UCSD-AML1 (cell line): ENCODE data around the gene KCNC3.

Experiments used
- DNase-seq: peaks from one replicate; lab custom pipeline; 2025; ENCODE audit not compliant: unreplicated experiment; lab: John Stamatoyannopoulos, UW

Gene KCNC3

DNA sequence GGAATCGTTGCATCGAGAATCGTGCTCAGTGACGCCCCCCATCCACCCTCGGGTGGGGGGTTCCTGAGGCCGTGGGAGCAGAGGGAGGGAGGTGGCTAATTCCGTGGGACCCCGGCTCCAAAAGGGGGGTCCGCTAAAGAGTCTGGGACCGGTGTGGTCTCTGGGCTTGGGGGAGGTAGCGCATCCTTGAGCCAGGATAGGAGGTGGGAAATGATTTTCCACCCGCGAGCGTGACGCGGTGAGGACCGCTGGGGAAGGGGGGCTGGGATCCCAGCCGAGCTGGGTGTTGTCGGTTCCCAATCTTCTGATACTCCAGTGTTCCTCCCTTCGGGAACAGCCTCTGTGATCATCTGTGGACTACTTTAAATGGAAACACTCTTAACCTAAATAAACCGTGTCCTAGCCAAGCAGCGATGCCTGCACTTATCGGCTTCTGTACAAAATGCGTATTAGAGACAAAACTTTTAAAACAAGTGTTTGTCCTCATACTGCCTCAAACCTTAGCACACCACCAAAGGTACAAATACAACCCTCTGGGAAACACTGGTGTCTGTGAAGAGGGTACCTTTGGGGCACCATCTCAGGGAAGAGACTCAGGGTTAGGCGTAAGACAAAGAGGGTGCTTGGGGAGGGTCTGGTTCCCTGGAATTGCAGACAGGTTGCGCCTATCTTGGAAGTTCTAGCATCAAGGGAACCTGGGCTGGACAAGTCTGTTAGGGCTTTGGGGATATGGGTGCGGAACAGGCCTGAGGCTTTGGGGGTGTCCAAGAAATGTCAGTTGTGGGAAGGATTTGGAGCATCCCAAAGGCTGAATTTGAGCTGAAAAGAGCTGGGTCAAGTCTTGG is 16.0 kb downstream of the KCNC3 start:
- DNase-seq = no peak

- no peak for DNase-seq
Observed at GRCh38 chr19:50311723-50312635, 17.2 kb downstream of the KCNC3 start.

DNA sequence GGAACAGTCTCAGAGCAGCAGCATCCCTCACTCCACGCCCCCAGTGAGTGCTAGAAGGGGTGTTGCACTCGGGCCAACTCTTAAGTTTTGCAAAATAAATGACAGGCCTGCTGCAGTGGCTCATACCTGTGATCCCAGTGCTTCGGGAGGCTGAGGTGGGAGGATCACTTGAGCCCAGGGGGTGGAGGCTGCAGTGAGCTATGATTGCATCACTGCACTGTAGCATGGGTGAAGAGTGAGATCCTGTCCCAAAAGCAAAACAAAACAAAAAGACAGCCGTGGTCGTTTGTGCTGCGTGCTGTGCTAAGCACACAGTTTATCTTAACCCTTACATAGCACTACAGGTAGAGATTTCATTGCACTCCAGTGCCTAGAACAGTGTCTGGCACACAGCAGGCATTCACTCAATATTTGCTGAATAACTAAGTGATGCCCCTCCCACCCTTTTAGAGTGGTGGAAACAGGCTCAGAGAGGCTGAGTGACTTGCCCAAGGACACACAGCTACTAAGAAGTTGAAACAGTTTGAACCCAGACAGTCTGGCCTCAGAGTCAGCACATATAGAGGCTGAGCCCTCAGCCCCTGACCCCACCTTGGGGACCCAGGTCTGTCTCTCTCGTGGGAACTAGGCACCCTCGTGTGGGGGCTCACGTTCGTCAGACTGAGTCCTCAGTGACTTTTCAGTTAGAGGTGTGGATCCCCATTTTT is 18.3 kb downstream of the KCNC3 start:
- DNase-seq = no peak

DNA sequence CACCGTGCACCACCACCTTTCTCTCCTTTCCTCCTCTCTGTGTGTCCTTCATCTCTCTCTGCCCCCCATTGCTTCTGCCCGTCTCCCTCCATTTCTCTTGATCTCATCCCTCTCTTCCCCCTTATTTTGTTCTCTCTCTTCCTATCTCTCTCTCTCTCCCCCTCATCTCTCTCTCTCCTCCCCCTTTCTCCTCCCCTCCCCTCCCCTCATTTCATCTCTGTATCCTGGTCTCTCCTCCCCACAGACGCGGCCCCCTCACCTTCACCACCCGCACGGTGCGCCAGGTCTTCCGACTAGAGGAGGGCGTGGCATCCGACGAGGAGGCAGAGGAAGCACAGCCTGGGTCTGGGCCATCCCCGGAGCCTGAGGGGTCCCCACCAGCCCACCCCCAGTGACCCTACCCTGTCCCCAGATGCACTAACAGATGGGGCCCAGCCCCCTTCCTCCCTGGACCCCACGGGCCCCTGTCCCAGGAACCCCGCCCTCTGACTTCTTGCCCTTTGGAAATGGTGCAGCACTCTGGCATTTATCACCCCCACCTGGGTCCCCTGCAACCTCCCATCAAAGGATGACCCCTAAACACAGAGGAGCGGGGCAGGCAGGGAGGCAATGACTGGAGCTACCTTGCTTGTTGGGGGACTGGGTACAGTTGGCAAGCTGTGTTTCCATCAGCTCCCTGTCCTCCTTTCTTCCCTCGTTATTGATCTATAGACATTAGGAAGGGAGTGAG is 19.6 kb downstream of the KCNC3 start:
- no peak for DNase-seq

GRCh38 chr19:50308991-50309390 is 20.2 kb downstream of the KCNC3 start:
- no peak for DNase-seq

- no peak for DNase-seq
Observed at GRCh38 chr19:50303558-50303957, 25.6 kb downstream of the KCNC3 start.

DNA sequence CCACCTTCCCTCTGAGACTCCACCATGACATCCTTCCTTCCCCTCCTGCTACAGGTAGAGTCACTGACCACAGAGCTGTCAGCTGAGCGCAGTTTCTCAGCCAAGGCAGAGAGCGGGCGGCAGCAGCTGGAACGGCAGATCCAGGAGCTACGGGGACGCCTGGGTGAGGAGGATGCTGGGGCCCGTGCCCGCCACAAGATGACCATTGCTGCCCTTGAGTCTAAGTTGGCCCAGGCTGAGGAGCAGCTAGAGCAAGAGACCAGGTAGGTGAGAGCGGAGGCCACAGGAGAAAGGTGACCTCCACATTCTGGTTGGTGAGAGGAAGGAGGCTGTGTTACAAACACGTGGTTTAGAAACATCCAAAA is 27.6 kb downstream of the KCNC3 start:
- no peak for DNase-seq

- no peak for DNase-seq
Observed at GRCh38 chr19:50300814-50301606, 28.2 kb downstream of the KCNC3 start.

DNA sequence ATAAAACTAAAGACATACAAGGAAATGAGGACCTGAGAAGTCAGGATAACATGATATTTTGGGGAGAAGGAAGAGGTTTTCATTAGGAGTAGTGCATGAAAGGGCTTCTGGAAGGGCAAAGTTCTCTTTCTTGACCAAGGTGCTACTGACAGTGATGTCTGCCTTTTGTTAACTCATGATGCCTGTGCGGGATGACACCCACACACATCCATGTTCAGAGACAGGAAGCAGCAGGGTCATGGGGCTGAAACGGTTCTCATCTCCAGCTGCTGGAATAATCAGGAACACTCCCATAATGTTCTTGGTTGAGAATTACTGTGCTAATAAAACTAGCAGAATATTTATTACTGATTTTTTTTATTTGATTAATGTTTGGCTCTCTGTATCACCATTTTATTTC is 29.1 kb downstream of the KCNC3 start:
- DNase-seq = no peak

DNA sequence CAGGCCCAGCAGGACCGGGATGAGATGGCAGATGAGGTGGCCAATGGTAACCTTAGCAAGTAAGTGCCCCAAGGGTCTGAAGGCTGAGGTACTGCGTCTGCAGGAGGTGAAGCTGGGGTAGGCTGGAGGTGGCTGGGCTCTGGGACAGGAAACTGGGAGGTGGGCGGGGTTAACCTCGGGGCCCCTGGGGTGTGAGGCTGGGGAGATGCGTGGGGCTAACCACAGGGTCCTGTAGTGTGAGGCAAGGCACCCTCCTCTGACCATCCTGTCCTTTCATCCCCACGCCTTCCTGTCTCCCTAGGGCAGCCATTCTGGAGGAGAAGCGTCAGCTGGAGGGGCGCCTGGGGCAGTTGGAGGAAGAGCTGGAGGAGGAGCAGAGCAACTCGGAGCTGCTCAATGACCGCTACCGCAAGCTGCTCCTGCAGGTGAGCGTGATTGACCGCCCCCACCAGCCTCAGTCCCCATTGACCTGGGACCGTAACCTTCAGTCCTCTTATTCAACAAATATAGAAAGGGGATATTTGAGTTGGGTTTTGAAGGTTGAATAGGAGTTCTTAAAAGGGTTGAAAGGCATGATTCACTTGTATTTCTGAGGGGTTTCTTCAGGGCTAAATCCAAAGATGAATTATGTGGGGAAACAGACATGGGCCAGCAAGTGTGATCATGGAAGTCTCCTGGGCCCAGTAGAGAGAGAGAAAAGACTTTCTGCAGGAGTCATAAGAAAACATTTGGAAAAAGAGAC is 35.7 kb downstream of the KCNC3 start:
- DNase-seq = no peak

GRCh38 chr19:50292216-50292827 is 36.9 kb downstream of the KCNC3 start:
- no peak for DNase-seq

DNA sequence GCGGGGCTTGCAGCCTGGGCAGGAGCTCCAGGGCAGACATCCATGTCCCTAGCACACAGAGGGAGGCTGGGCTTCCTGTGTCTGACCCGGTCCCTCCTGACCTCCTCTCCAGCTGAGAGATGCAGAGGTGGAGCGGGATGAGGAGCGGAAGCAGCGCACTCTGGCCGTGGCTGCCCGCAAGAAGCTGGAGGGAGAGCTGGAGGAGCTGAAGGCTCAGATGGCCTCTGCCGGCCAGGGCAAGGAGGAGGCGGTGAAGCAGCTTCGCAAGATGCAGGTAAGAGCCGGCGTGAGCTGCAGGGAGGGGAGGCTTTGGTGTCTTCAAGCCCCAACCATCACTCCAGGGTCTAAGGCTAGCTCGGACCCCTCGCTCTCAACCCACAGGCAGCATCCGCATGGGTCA is 38.4 kb downstream of the KCNC3 start:
- DNase-seq = no peak

- no peak for DNase-seq
Observed at GRCh38 chr19:50290011-50290410, 39.2 kb downstream of the KCNC3 start.

GRCh38 chr19:50288954-50289353 is 40.2 kb downstream of the KCNC3 start:
- DNase-seq = no peak

- no peak for DNase-seq
Observed at GRCh38 chr19:50287331-50287730, 41.8 kb downstream of the KCNC3 start.

GRCh38 chr19:50286443-50286842 is 42.7 kb downstream of the KCNC3 start:
- DNase-seq = no peak

GRCh38 chr19:50285833-50286232 is 43.3 kb downstream of the KCNC3 start:
- DNase-seq = no peak

DNA sequence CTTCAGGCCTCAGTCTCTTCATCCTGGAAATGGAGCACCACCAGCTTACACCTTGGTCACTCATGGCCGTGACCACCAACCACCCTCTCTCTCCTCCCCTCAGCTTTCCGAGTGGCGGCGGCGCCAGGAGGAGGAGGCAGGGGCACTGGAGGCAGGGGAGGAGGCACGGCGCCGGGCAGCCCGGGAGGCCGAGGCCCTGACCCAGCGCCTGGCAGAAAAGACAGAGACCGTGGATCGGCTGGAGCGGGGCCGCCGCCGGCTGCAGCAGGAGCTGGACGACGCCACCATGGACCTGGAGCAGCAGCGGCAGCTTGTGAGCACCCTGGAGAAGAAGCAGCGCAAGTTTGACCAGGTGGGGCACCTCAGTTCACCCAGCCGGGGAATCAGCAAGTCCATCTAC is 47.7 kb downstream of the KCNC3 start:
- no peak for DNase-seq

GRCh38 chr19:50280983-50281382 is 48.2 kb downstream of the KCNC3 start:
- no peak for DNase-seq
